SW480 (cell line): ENCODE results near the gene MTHFD1L.

Source experiments
- DNase-seq: peaks from one replicate; pipeline ENCODE4 v3.0.0-alpha.2; 2016; ENCODE audit warnings: low spot score

The MTHFD1L gene

DNA sequence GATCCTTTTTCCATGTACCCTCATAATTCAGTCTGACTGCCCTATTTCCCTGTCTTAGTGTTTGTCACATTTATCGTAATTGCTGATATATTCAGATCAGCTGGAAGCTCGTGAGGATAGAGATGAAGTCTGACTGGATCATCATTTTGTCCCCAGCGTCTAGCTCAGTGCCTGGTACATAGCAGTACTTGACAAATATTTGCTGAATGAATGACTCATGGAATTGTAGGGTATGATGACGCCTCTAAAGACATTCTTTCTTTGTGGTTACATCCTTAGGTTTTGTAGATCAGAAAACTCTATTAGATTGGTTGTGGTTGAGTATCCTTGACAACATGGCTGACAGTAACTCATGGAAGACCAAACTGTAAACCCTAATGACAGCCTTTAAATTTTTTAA lies 68.9 kb downstream of the MTHFD1L start:
- peak; percentile 14 for DNase-seq

DNA sequence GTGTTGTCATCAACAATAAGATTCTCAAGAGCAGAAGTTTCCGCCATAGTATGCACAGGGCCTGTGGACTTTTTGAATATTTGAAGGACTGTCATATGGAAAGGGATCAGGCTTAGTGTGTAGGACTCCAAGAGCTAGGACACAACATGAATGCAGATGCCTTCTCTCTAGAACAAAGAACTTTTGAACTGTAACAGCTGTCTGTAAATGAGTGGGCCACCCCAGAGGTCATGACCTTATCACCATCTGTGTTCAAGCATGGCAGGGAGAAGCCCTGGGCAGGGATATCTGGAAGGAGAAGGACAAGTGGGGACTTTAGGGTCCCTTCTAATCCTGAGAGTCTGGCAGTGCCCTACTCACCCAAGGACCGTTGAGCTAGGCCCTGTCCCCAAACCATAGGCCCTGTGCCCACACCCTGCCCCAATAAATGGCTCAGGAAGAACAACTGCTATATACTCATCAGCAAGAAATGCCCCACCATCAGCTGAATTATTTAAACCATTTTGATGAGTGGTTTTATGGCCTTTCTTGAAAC lies 70.6 kb downstream of the MTHFD1L start:
- no peak for DNase-seq

DNA sequence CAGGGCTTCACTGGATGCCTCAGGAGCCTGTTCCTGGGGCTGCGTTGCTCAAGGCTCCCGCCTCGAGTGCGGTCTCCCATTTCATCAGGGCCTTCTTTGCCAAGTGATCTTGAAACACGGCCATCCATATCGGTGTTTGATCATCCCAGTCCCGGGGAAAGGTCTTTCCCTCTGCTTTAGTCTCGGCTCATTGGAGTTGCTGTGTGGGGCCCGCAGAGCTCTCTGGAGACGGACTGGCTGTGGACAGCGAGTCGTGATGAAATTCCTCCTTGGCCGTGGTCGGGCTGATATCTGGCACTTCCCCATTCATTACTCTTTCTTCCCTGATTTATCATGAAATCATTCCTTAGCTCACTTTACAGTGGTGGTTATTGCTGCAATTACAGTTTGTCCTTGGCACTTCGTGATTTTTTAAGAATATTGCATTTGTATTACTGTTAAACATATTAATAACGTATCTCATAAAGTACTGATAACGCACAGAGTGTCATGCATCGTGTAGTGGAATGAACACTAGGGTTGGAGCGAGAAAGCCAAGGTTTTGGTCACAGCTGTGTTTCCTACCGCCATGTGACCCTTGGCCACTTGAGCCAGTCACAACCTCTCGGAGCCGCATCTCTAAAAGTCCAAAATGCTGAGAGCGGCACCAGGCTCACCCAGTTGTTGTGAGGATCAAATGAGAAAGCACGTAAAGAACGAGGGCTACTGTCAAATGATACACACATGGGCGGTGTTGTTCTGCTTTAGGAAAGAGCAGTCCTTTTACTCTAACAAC lies 71.8 kb downstream of the MTHFD1L start:
- DNase-seq = no peak

DNA sequence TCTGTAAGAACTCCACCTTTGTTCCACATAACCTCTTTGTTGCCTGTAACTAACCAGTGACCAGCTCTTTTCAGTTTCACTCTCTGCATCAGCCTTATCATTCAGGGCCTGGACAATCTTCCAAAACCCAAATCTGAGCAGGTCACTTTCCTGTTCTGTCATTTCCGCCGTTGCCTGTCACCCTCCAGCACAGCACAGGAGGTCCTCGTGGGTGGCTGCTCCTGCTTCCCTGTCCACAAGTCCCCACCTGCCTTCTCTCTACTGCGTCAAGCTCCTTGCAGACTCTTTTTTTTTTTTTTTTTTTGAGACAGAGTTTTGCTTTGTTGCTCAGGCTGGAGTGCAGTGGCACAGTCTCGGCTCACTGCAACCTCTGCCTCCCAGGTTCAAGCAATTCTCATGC lies 73.9 kb downstream of the MTHFD1L start:
- no peak for DNase-seq

DNA sequence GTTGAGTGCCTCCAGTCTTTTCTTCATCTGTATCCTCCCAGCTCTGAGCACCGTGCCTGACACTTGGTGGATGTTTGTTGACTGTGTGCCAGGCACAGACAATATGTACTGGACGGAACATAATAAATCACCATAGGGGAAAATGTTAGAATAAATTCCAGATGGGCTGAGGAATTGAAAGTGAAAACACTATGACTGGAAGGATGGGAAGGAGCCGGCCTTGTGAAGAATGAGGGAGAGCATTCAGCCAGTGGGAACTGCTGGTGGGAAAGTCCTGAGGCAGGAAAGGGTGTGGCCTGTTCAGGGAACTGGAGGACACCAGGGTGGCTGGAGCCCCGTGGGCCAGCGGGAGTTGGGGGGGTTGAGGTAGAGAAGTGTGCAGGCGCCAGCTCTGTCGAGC lies 75.4 kb downstream of the MTHFD1L start:
- DNase-seq = no peak

DNA sequence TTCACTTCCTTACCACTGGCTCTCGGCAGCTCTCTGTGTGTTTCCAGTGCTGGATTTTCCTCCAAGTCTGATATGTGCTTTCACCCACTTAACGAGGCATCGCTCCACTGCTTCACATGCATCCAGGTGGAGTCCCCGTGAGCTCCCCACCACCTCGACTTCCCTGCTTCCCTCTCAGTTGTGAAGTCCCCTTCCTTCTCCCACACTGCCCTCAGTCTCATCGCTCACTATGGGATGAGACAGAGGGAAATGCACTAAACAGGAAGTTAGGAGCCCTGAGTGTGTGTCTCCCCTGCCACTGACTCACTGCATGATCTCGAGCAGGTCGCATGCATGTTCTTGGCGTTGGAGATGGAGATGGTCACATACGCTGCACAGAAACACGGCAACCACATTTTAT lies 84.0 kb downstream of the MTHFD1L start:
- DNase-seq = no peak

DNA sequence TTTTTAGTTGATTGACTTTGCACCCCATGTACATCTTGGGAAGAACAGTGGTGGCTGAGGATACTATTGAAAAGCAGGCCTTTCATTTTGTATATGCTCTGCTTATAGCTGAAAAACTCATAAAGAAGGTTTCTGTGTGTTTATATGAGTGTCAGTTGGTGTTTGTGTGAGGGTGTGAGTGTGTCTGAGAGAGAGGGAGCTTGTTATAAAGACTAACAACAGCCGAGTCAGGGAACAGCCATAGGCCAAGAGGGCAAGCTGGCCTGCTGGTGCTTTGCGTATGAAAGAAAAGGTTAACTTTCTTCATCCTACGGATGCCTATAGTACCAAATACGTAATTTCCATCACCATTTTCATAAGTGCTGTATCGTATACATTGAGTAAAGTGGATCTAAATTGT lies 88.3 kb downstream of the MTHFD1L start:
- no peak for DNase-seq

DNA sequence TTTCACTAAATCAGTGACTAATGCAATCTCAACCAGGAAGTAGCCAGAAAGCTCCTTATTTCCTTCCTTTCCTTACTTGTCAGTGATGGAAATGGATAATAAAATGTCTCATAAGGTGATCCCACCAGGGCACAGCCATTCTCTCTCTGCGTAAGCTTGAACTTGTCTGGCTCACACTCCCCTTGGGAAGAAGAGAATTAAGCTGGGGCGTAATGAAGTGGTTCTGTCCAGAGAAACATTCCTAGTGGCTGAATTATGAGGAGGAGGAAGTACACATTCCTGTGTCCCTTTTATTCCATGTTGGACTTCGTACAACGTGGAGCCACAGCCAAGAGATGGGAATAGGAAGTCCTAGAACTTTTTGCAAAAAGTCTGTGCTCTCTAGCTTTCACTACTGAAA lies 93.7 kb downstream of the MTHFD1L start:
- DNase-seq = no peak

DNA sequence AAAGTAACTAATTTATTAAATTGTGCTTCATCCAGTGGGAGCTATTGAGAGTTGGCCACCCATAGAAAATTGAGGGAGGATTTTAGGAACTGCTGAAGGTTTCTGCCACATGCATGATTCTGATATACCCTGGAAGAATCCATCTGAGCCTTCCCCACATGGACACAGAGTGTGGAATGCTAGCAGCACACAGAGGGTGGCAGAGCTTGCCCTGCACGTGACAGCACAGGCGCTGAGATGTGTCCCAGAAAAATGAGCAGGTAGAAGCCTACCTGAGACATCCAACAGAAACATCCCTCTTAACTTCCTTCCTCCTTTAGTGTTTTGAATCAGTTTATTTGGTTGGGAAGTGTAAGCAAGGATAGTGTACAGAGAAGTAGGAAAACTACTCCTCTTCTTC lies 96.9 kb downstream of the MTHFD1L start:
- no peak for DNase-seq

DNA sequence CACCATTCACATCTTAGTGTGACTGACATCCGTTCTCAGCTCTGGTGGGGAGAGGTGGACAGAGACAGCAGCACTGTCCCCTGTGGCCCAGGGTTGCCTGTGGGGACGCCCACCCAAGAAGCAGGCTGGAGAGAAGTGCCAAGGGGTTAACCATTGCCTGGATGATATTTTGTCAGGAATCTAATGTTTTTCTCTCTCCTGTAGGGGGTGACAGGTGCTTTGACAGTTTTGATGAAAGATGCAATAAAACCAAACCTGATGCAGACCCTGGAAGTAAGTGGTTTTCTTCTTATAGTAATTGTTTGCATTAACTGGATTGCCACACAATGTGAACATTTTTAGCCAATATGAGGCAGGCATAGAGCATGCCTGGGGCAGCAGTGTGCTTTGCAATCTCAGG lies 99.3 kb downstream of the MTHFD1L start:
- DNase-seq = no peak

DNA sequence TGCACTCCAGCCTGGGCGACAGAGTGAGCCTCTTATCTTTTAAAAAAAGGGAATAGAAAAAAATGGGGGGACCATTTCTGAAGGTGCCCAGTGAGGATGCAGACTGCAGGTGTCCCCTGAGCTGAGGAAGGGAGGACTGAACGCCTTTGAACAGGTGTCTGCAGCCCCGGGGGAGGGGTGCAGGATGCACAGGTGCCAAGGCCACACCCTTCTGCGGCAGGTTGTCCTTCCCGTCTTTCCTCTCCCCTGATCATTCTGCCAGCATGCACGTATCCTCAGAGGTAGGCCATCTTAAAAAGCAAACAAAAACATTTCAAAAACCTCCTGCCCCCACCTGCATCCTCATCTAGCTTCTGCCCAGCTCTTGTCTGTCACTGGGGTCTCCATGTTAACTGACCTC lies 101.3 kb downstream of the MTHFD1L start:
- DNase-seq = no peak

DNA sequence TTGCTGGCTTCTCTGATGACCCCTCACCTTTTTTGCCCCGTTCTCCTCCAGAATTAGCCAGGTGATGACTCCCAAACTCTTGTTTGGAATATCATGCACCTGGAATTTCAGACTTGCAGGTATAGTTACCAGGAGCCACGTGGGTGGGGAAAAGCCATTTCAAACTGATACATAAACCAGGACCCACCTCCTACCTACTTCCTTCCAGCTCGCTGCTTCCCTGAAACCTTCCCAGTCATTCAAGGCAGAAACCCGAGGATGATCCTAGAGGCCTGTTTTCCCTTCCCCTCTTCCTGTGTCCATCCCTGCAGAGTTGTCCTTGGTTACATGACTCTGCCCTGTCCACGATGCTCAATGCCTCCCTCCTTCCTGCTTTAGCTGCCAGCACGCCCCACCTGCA lies 101.9 kb downstream of the MTHFD1L start:
- DNase-seq = no peak

DNA sequence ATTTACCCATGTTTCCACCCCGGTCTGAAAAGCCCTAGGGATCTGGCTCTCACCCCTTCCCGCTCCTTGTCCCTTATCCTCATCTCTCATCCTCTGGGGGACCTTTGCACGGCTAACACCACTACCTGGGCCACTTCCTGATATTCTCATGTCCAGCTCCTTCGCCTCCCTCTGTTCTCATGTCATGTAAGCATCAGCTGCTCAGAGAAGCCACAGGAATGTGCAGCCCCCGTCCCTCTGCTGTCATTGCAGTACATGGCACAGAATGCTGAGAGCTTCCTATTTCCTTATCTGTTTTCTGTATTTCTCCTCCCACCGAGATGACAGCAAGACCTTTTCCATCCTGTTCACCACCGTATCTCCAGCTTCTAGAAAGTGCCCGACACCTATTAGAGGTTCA lies 102.4 kb downstream of the MTHFD1L start:
- DNase-seq = no peak

DNA sequence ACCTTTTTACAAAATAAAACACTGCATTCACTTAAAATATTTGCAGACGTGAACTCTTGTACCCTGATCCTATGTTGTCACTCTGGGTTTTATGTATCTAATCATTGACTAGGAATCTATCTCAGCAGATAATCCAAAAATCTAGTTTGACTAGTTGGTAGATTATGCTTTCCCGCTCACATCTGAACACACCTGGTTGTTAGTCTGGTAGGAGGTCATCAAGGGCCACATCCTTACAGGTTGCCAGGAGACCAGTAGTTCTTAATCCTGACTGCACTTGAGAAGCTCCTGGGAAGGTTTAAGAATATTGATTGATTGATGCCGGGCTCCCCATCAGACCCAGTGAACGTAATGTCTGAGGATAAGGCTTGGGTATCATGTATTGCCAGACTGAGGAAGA lies 104.4 kb downstream of the MTHFD1L start:
- no peak for DNase-seq

DNA sequence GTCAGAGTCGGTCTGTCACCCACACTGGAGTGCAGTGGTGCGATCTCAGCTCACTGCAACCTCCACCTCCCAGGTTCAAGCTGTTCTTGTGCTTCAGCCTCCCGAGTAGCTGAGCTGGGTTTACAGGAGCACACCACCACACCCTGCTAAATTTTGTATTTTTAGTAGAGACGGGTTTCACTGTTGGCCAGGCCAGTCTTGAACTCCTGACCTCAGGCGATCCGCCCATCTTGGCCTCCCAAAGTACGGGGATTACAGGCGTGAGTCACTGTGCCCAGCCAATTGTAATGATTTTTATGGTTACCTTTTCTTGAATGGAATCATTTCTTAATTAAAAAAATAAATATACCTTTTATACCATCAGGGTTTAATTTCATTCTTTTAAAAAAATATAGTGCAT lies 105.7 kb downstream of the MTHFD1L start:
- no peak for DNase-seq

DNA sequence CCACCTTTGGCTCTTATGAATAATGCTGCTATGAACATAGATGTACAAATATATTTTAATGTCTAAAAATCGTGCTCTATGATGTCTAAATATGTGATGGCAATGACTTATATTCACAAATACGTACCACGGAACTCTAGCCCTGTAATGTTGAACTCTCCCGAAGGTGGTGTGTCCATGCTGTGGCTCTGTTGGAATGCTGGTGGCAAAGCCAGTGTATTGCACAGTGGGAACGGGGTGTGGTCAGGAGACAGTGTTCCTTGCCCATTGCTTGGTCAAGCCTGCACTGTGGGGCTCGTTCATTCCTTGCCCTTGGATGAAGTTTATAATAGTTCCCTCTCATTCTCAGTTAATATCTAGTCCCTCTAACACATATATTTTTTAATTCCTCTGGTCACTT lies 109.6 kb downstream of the MTHFD1L start:
- DNase-seq = no peak

DNA sequence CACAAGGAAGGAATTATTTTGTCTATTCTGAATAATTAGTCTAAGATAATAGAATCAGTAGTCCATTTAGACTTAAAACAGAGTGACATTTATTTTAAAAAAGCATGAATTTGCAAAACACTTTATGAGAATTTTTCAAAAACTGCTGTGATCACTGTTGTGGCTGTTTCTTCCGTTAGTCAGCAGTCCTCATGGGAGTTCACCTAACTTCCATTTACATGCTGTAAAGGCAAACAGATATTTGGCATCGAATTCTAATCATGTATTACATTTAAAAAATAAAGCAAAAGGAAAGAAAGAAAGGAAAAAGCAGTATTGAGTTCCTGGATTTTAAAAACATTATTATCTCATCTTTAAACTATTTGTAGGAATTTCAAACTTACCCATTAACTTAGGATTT lies 111.8 kb downstream of the MTHFD1L start:
- DNase-seq = no peak

DNA sequence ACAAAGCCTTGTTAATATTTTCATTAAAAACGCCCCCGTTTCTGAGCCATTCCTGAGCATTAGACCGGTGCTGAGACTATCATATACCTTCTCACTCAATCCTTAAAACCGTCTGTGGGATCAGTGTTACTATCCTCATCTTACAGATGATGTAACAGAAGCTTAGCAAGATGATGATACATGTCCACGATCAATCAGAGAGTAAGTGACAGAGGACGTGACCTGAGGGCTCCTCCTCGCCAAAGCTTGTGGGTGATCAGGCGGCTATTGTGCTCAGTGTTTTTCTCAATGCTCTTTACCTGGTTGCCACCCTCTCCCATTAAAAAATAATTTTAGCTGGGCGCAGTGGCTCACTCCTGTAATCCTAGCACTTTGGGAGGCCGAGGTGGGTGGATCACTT lies 113.1 kb downstream of the MTHFD1L start:
- no peak for DNase-seq

DNA sequence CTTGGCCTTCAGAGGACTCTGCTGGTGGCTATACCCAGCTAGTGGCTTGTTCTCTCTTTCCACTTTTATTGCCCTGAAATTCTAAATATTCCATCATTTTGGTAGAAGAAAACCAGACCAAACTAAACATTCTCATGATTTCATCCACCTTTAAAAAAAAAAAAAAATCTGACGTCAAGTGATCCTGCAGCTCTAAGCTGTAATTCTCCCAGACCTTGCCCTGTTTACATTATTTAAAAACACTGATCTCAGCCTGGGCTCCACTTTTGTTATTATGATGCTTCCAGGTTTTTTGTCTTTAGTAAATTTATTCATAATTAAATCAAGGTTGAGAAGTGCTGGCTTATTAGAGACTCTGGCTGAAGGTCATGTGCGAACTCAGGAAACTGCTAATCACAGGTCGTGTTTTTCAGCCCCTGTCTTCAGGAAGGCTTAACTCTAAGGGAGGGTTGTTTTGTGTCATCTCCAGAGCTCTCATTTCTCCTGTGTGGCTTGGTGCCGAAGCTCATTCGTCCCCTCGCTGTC lies 114.4 kb downstream of the MTHFD1L start:
- DNase-seq = no peak

DNA sequence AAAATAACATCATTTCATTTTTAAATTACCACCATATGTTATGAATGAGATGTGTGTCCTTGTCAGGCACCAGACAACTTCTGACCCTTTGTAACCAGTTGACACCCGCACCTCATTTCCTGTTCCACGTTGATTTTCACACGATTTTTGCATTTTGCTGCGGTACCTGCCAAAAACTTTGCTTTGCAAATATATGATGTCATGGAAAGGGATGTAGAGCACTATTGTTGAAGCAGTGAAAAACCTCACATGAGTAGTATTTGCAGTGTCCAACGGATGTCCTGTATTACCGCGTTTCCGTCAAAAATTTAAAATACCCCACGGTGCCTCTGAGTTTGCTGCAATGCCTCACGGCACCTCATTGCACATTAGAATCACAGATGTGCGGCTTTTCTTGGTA lies 115.6 kb downstream of the MTHFD1L start:
- DNase-seq = no peak

DNA sequence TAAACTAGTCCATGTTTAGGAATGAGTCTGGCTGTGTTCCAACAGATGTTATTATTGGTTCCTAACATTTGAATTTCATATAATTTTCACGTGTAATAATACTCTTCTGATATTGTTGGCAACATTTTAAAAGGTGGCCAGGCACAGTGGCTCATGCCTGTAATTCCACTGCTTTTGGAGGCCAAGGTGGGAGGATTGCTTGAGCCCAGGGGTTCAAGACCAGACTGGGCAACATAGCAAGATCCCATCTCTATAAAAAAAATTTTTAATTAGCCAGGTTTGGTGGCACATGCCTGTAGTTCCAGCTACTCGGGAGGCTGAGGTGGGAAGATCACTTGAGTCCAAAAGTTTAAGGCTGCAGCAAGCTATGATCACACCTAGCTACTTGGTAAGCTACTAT lies 116.2 kb downstream of the MTHFD1L start:
- no peak for DNase-seq

DNA sequence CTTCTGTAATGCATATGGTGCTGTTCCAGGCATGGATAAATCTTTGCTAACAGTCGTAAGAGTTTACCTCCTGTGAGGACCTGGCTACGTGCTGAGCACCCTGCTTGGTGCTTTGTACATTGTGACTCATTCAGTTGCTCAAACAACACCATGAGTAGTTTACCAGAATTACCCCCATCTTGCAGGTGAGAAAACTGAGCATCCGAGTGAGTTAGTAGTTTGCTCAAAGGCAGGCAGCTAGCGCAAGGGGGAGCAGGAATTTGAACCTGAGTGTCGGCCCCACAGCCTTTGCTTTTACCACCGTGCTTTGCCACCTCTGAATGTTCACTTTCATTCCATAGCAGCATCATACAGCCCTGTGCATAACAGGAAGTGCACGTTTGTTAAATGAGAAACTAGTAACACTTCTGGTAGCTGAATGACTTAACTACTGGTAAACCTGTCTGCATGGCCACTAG lies 121.9 kb downstream of the MTHFD1L start:
- no peak for DNase-seq

DNA sequence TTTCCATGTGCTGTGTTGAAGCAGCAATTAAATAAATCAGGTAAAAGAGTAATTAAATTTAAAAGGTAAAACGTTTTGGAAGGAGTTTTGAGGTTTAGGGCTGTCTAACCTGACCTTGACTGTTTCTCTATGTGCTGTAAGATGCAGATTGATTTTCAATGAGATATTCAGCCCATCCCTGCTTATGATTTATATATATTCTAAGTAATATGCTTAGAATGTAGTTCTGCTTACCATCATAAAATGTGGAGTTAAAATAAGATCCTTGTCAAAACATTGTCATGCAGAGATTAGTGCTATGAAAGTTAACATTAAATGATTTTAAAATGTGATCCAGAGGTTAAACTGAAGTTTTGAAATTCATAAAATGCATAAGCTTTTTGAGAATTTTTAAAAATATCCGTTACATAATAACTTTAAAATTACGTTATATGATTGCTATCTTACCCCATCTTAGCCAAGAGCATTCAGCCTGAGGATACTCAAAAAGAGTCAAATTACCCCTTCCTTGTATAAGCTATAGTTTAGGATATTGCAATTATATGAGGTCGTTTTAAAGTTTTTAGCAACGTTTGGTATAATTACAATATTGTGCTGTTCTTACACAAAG lies 122.5 kb downstream of the MTHFD1L start:
- DNase-seq = no peak

DNA sequence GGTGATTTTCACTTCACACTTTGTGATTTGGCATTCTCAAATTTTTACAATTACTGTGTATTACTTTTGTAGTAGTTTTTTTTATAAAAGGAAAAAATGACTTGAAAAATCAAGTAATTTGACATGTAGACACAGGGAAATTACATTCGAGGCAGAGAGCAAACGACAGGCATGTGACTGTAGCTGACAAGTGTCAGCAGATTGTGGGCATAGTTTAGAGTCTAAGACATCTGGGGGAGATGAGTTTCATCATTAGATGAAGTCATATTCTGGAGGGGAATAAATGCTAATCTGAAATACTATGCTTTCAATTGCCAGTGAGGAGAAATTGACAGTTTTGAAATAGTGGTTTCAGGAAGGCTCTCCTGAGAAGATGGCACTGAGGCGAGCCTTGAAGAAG lies 126.0 kb downstream of the MTHFD1L start:
- DNase-seq = no peak
